Measurements from ENCODE around the gene CCBE1.

CCBE1 gene

GRCh38 chr18:59505356-59505755, 191.9 kb downstream of the CCBE1 start:
- Histone ChIP-seq H3K27ac (ENCODE audit: low read depth, low read length) (no peak overlapping the region), H2AFZ (ENCODE audit: low read length, unreplicated experiment) (no peak overlapping the region), H3K36me3 (ENCODE audit: insufficient read depth, low read length) (0 out of 2 replicates have a peak, but pooled peaks cover 3% of the 10 kb centered on the region), H3K4me3 (ENCODE audit: low read depth, low read length) (no peak overlapping the region), H3K79me2 (ENCODE audit: control insufficient read depth, insufficient read depth, low read length, unreplicated experiment) (peaks cover 64% of the 10 kb centered on the region), H3K27me3 (ENCODE audit: insufficient read depth, low read length) (no peaks in the 10 kb centered on the region), H3K4me1 (ENCODE audit: control insufficient read depth, insufficient read depth, low read length, unreplicated experiment) (peaks cover 49% of the 10 kb centered on the region)

DNA sequence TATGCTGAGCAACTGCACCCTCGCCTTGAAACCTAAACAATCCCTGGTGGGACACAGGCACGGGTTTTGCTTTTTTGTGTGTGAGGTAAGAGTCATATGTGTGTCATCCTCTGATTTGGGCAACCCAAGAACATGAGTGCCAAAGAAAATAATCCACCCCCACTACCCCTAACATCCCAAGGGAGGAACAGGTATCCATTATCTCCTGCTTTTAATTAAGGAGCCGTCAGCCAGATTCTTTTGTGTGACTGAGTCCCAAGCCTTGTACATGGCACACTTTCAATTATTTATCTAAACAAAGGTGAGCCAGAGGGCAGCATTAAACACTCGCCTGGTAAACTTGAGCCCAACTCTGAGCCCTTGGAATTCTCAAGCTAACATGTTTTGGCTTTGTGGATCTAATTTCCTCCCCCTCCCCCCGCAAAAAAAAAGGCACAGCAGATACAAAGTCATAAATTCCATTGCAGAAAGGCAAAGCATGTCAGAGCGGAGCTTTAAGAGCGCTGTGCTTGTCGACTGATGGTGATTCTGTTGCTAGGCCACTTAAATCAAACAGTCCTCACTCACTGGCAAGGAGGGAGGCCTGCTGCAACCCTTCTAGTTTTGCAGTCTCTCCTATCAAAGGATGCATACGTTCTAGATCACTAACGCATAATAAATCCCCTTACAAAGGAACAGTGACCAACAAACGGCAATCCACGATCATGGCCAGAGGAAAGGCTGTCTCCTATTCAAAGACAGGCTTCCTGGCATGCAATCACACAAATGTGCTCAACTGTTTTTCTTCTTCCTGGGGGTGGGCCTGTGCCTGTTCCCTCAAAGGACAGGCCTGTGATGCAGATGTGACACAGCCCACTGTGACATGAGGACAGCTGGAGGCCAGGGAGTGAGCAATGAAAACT, 194.7 kb downstream of the CCBE1 start:
- Histone ChIP-seq H3K79me2 (ENCODE audit: control insufficient read depth, insufficient read depth, low read length, unreplicated experiment) (peaks cover 70% of the 10 kb centered on the region), H3K36me3 (ENCODE audit: insufficient read depth, low read length) (0 out of 2 replicates have a peak, but pooled peaks cover 3% of the 10 kb centered on the region), H3K4me1 (ENCODE audit: control insufficient read depth, insufficient read depth, low read length, unreplicated experiment) (peaks cover 52% of the 10 kb centered on the region), H3K4me3 (ENCODE audit: low read depth, low read length) (peak overlapping the region; percentile 62), H3K27ac (ENCODE audit: low read depth, low read length) (peak overlapping the region; percentile 93), H3K27me3 (ENCODE audit: insufficient read depth, low read length) (no peaks in the 10 kb centered on the region), H2AFZ (ENCODE audit: low read length, unreplicated experiment) (peak overlapping the region; percentile 15)

DNA sequence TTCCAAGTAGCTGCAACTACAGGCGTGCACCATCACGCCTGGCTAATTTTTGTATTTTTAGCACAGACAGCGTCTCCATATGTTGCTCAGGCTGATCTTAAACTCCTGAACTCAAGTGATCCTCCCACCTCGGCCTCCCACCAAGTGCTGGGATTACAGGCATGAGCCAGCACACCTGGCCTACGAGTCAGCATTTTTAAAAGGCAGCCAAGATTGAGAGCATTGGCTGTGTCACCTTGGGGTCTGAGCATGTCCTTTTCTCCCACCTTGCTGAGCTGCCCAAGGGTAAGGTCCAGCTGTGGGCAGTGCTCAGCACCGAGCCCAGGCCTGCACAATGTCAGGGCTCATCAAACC, 195.3 kb downstream of the CCBE1 start:
- Histone ChIP-seq H3K79me2 (ENCODE audit: control insufficient read depth, insufficient read depth, low read length, unreplicated experiment) (peaks cover 69% of the 10 kb centered on the region), H3K27me3 (ENCODE audit: insufficient read depth, low read length) (no peaks in the 10 kb centered on the region), H2AFZ (ENCODE audit: low read length, unreplicated experiment) (no peak overlapping the region), H3K36me3 (ENCODE audit: insufficient read depth, low read length) (0 out of 2 replicates have a peak, but pooled peaks cover 3% of the 10 kb centered on the region), H3K4me1 (ENCODE audit: control insufficient read depth, insufficient read depth, low read length, unreplicated experiment) (peaks cover 52% of the 10 kb centered on the region), H3K27ac (ENCODE audit: low read depth, low read length) (peak overlapping the region; percentile 93), H3K4me3 (ENCODE audit: low read depth, low read length) (peak overlapping the region; percentile 62)

DNA sequence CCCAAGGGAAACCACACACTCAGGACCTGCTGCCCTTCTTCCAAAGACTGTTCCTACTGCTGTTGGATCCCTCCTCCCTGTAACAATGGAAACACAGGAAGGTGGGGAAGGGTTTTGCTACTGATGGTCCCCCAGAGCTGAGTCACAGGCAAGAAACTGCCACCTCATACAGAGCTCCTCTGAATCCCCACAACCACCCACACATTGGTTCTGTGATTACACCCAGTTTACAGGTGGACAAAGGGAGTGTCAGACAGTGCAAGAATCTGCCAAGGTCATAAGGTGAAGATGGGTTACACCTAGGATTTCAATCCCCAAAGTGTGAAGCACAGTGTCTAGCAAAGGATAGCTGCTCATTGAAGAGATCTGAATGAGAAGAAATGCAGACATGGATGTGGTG, 196.5 kb downstream of the CCBE1 start:
- Histone ChIP-seq H3K36me3 (ENCODE audit: insufficient read depth, low read length) (0 out of 2 replicates have a peak, but pooled peaks cover under 1% of the 10 kb centered on the region), H3K79me2 (ENCODE audit: control insufficient read depth, insufficient read depth, low read length, unreplicated experiment) (peaks cover 66% of the 10 kb centered on the region), H2AFZ (ENCODE audit: low read length, unreplicated experiment) (no peak overlapping the region), H3K4me3 (ENCODE audit: low read depth, low read length) (no peak overlapping the region), H3K27me3 (ENCODE audit: insufficient read depth, low read length) (no peaks in the 10 kb centered on the region), H3K4me1 (ENCODE audit: control insufficient read depth, insufficient read depth, low read length, unreplicated experiment) (peaks cover 51% of the 10 kb centered on the region), H3K27ac (ENCODE audit: low read depth, low read length) (no peak overlapping the region)

- peaks cover 59% of the 10 kb centered on the region for H3K79me2 ChIP-seq (ENCODE audit: control insufficient read depth, insufficient read depth, low read length, unreplicated experiment)
- H3K27me3 ChIP-seq (ENCODE audit: insufficient read depth, low read length), result no peaks in the 10 kb centered on the region
- no peak overlapping the region for H2AFZ ChIP-seq (ENCODE audit: low read length, unreplicated experiment)
- H3K4me3 ChIP-seq (ENCODE audit: low read depth, low read length), result no peak overlapping the region
- H3K4me1 ChIP-seq (ENCODE audit: control insufficient read depth, insufficient read depth, low read length, unreplicated experiment), result peaks cover 34% of the 10 kb centered on the region
- H3K36me3 ChIP-seq (ENCODE audit: insufficient read depth, low read length), result no peaks in the 10 kb centered on the region
- no peak overlapping the region for H3K27ac ChIP-seq (ENCODE audit: low read depth, low read length)
Observed at GRCh38 chr18:59498506-59499086, 198.6 kb downstream of the CCBE1 start.

GRCh38 chr18:59492756-59493421, 204.3 kb downstream of the CCBE1 start:
- no peaks in the 10 kb centered on the region for H3K36me3 ChIP-seq (ENCODE audit: insufficient read depth, low read length)
- no peak overlapping the region for H3K27ac ChIP-seq (ENCODE audit: low read depth, low read length)
- no peaks in the 10 kb centered on the region for H3K4me1 ChIP-seq (ENCODE audit: control insufficient read depth, insufficient read depth, low read length, unreplicated experiment)
- H3K4me3 ChIP-seq (ENCODE audit: low read depth, low read length), result no peak overlapping the region
- no peak overlapping the region for H2AFZ ChIP-seq (ENCODE audit: low read length, unreplicated experiment)
- peaks cover 64% of the 10 kb centered on the region for H3K79me2 ChIP-seq (ENCODE audit: control insufficient read depth, insufficient read depth, low read length, unreplicated experiment)
- H3K27me3 ChIP-seq (ENCODE audit: insufficient read depth, low read length), result no peaks in the 10 kb centered on the region

DNA sequence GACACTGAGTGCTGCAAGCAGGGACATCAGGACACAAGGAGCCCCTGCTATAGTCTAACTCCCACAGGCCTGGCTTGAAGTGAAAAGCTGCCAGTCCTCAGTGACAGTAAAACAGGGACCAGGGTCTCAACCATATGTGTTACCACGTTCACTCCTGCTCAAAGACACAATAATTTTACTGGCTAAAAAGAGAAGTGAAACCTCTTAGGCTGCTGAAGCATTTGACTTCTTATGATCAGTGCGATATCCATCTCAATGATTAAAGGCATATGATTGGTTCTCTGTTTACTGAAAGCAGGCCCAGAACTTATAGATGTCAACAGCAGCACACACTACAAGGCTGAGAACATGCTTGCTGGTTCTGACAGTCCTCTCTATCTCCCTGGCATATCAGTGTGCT, 208.3 kb downstream of the CCBE1 start:
- Histone ChIP-seq H3K27ac (ENCODE audit: low read depth, low read length) (no peak overlapping the region), H3K79me2 (ENCODE audit: control insufficient read depth, insufficient read depth, low read length, unreplicated experiment) (peaks cover 65% of the 10 kb centered on the region), H2AFZ (ENCODE audit: low read length, unreplicated experiment) (no peak overlapping the region), H3K4me1 (ENCODE audit: control insufficient read depth, insufficient read depth, low read length, unreplicated experiment) (peaks cover 26% of the 10 kb centered on the region), H3K36me3 (ENCODE audit: insufficient read depth, low read length) (no peaks in the 10 kb centered on the region), H3K4me3 (ENCODE audit: low read depth, low read length) (no peak overlapping the region), H3K27me3 (ENCODE audit: insufficient read depth, low read length) (no peaks in the 10 kb centered on the region)

DNA sequence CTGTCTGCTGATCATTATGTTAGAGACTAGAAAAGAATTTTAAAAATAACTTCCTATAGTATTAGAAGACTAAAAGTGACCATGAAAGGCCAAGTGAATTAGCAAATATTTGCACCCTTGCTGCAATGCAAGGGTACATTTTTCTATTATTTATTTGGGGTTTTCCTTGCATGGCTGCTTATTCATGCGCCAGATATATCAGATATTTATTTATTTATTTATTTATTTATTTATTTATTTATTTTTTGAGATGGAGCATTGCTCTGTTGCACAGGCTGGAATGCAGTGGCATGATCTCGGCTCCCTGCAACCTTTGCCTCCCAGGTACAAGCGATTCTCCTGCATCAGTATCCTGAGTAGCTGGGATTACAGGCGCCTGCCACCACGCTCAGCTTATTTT, 211.8 kb downstream of the CCBE1 start:
- Histone ChIP-seq H3K36me3 (ENCODE audit: insufficient read depth, low read length) (no peaks in the 10 kb centered on the region), H3K79me2 (ENCODE audit: control insufficient read depth, insufficient read depth, low read length, unreplicated experiment) (peaks cover 53% of the 10 kb centered on the region), H3K27me3 (ENCODE audit: insufficient read depth, low read length) (no peaks in the 10 kb centered on the region), H2AFZ (ENCODE audit: low read length, unreplicated experiment) (no peak overlapping the region), H3K27ac (ENCODE audit: low read depth, low read length) (peak overlapping the region; percentile 67), H3K4me1 (ENCODE audit: control insufficient read depth, insufficient read depth, low read length, unreplicated experiment) (peaks cover 37% of the 10 kb centered on the region), H3K4me3 (ENCODE audit: low read depth, low read length) (peak overlapping the region; percentile 55; the same call in 1 of the 2 replicates)

GRCh38 chr18:59484561-59485328, 212.5 kb downstream of the CCBE1 start:
- Histone ChIP-seq H2AFZ (ENCODE audit: low read length, unreplicated experiment) (no peak overlapping the region), H3K4me1 (ENCODE audit: control insufficient read depth, insufficient read depth, low read length, unreplicated experiment) (peaks cover 37% of the 10 kb centered on the region), H3K36me3 (ENCODE audit: insufficient read depth, low read length) (no peaks in the 10 kb centered on the region), H3K27ac (ENCODE audit: low read depth, low read length) (peak overlapping the region; percentile 74), H3K27me3 (ENCODE audit: insufficient read depth, low read length) (no peaks in the 10 kb centered on the region), H3K79me2 (ENCODE audit: control insufficient read depth, insufficient read depth, low read length, unreplicated experiment) (peaks cover 53% of the 10 kb centered on the region), H3K4me3 (ENCODE audit: low read depth, low read length) (peak overlapping the region; percentile 55; the same call in 1 of the 2 replicates)

- Histone ChIP-seq H3K36me3 (ENCODE audit: insufficient read depth, low read length) (no peaks in the 10 kb centered on the region), H3K4me1 (ENCODE audit: control insufficient read depth, insufficient read depth, low read length, unreplicated experiment) (peaks cover 37% of the 10 kb centered on the region), H3K4me3 (ENCODE audit: low read depth, low read length) (peak overlapping the region; percentile 19; the same call in 1 of the 2 replicates), H3K27ac (ENCODE audit: low read depth, low read length) (peak overlapping the region; percentile 74; the same call in 1 of the 2 replicates), H3K27me3 (ENCODE audit: insufficient read depth, low read length) (no peaks in the 10 kb centered on the region), H2AFZ (ENCODE audit: low read length, unreplicated experiment) (no peak overlapping the region), H3K79me2 (ENCODE audit: control insufficient read depth, insufficient read depth, low read length, unreplicated experiment) (peaks cover 50% of the 10 kb centered on the region)
Observed at GRCh38 chr18:59484131-59484530, 213.1 kb downstream of the CCBE1 start.
